ENCODE measurements around the gene DYRK2.

Gene DYRK2

DNA sequence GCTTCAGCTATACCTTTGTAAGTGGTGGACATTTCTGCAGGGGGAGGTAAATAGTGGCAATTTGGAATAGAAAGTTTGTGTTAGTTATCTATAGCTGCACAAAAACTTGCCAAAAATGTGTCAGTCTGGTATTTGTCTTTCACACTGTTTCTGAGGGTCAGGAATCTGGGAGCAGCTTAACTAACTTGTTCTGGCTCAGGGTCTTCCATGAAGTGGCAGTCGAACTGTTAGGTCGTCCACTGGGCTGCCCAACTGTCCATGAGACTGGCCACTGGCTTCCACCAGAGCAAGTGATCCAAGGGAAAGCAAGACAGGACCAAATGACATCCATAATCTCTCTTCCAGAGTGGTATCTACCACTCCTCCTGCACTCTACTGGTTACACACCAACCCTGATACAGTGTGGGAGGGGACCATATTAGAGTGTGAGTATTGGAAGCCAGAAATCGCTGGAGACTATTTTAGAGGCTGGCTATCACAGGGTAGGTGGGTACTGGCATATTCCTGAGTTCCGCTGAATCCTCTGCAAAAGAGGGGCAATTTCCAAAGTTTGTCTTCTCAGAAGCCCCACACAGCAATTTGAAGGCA, 60.9 kb downstream of the DYRK2 start:
- no peak for DNase-seq

DNA sequence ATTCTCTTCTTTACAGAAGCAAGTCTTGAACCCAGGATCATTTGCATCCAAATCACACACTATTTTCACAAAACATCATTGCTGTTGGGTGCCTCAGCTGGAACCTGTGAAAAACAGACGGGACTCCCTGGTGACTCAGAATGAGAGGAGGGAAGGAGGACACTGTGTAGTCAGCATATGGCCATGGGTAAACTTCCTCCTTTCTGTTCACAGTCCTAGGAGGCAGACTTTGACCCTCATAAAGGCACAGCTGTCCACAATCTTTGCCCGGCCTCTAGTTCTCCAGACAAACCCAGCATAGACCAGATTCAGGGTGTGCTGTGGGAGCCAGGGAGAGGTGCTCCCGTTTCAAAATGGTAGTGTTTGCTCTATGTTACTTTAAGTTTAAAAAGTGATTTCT, 62.0 kb downstream of the DYRK2 start:
- no peak for DNase-seq

DNA sequence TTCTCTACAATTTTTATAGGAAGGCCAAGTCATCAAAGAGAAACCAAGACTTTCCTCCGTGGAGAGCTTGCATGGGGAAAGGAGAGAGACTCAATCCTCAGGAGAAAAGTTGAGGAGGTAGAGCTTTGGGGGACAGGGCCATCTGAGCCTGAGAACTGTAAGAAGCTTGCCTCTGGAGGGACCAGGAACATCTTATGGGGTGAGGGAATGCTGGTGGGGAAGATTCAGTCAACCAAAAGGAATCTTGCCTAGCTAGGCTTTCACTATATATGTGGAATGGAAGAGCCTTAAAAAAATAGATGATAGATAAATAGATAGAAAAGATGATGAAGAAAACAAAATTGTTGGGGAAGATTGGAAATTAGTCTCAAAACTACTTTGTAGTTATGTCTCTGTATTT, 63.5 kb downstream of the DYRK2 start:
- no peak for DNase-seq

DNA sequence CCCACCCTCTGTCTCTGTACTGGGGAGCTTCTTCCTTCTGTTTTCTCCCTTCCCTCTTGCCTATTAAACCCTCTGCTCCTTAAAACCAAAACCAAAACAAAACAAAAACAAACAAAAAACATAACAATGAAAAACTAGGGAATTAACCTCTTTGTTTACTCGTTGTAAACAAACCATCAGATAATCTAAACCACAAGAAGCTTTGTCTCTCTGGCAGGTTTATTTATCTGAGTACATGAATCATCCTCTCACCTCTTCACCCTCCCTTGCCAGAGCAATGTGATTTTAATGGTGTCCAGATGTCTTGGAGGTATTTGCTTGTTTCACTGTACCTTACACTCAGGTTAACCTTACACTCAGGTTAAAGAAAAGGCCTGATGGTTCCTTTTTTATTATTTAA, 66.1 kb downstream of the DYRK2 start:
- DNase-seq, result no peak

Measured in activated CD4-positive, alpha-beta T cell treated with anti-CD3 and anti-CD28 coated beads, Interleukin-2, amount 50 U/mL, for 4 hours (primary cell).